OCI-LY3 (cell line): ENCODE data around the gene FOXC1.

Experiments
- H2AFZ ChIP-seq: fragments of 200-600, 300-600 bp; shearing (Covaris generic); 2 replicates; pipeline ENCODE4 v1.6.0; 2014; ENCODE audit warnings: antibody characterized with exemption, low read depth, low read length
- H3K27ac ChIP-seq: fragments of 200-600, 300-600 bp; sonication (generic); 2 replicates; pipeline ENCODE4 v1.5.1; 2014; ENCODE audit warnings: mild to moderate bottlenecking, low read length, moderate library complexity, mixed read lengths
- H3K27me3 ChIP-seq: fragments of 200-600, 300-600 bp; sonication (generic); 2 replicates; pipeline ENCODE4 v1.6.1; 2014; ENCODE audit warnings: low read depth, low read length, mixed read lengths
- H3K36me3 ChIP-seq: fragments of 200-600, 300-600 bp; sonication (generic); replicated peaks from 2 replicates; pipeline ENCODE3; 2014; ENCODE audit warnings: low read depth, low read length, mixed read lengths
- H3K4me1 ChIP-seq: fragments of 300-600, 200-600 bp; sonication (generic); 2 replicates; pipeline ENCODE4 v1.6.1; 2014; ENCODE audit warnings: low read length, mixed read lengths
- H3K4me2 ChIP-seq: fragments of 200-600, 300-600 bp; sonication (generic); 2 replicates; pipeline ENCODE4 v1.6.1; 2014; ENCODE audit warnings: low read length, mixed read lengths
- H3K4me3 ChIP-seq: fragments of 300-600, 200-600 bp; sonication (generic); 2 replicates; pipeline ENCODE4 v1.5.1; 2014; ENCODE audit warnings: antibody characterized with exemption, mild to moderate bottlenecking, low read length, moderate library complexity
- H3K79me2 ChIP-seq: fragments of 300-600, 200-600 bp; shearing (Covaris generic); 2 replicates; pipeline ENCODE4 v1.6.1; 2014; ENCODE audit warnings: mild to moderate bottlenecking, low read length, mixed read lengths
- H3K9ac ChIP-seq: fragments of 300-600, 200-600 bp; shearing (Covaris generic); 2 replicates; pipeline ENCODE4 v1.6.0; 2014; ENCODE audit warnings: mild to moderate bottlenecking, low read length, moderate library complexity
- H3K9me3 ChIP-seq: fragments of 200-600, 300-600 bp; shearing (Covaris generic); 2 replicates; pipeline ENCODE4 v1.6.1; 2014; ENCODE audit warnings: low read length, mixed read lengths; ENCODE audit not compliant: insufficient read depth
- H4K20me1 ChIP-seq: fragments of 200-600, 300-600 bp; sonication (generic); 2 replicates; pipeline ENCODE4 v1.6.1; 2016; ENCODE audit warnings: low read length, mixed read lengths; ENCODE audit not compliant: insufficient read depth
- CTCF ChIP-seq: fragments of 200-600, 300-600 bp; sonication (generic); IDR thresholded peaks from 2 replicates; pipeline ENCODE4 v1.5.1; 2014; ENCODE audit warnings: antibody characterized with exemption, low read length, low read depth
- EZH2phosphoT487 ChIP-seq: fragments of 200-600 bp; shearing (Covaris generic); IDR thresholded peaks from 2 replicates; pipeline ENCODE4 v1.6.1; 2018; ENCODE audit warnings: antibody characterized with exemption, mixed run types, low read depth

The FOXC1 gene

GRCh38 chr6:1576711-1577110, 33.0 kb upstream of the FOXC1 start:
- H3K27me3 ChIP-seq, result no peaks in the 10 kb centered on the region
- no peaks in the 10 kb centered on the region for H3K36me3 ChIP-seq
- no peak overlapping the region for H3K9ac ChIP-seq
- no peaks in the 10 kb centered on the region for H3K9me3 ChIP-seq
- TF ChIP-seq EZH2phosphoT487 (no peak), CTCF (no peak)
- H2AFZ ChIP-seq, result no peak overlapping the region
- no peaks in the 10 kb centered on the region for H4K20me1 ChIP-seq
- H3K79me2 ChIP-seq, result no peaks in the 10 kb centered on the region
- no peak overlapping the region for H3K4me2 ChIP-seq
- no peaks in the 10 kb centered on the region for H3K4me1 ChIP-seq
- no peak overlapping the region for H3K27ac ChIP-seq
- no peak overlapping the region for H3K4me3 ChIP-seq

GRCh38 chr6:1577146-1577680, 32.5 kb upstream of the FOXC1 start:
- no peak for TF ChIP-seq CTCF
- TF ChIP-seq EZH2phosphoT487, result no peak

GRCh38 chr6:1577896-1578745, 31.6 kb upstream of the FOXC1 start:
- Histone ChIP-seq H2AFZ (no peak overlapping the region), H3K9ac (no peak overlapping the region), H3K9me3 (no peaks in the 10 kb centered on the region), H3K27me3 (no peaks in the 10 kb centered on the region), H3K36me3 (no peaks in the 10 kb centered on the region), H3K4me2 (no peak overlapping the region), H3K4me1 (no peaks in the 10 kb centered on the region), H3K79me2 (no peaks in the 10 kb centered on the region), H3K4me3 (no peak overlapping the region), H4K20me1 (no peaks in the 10 kb centered on the region), H3K27ac (no peak overlapping the region)
- no peak for TF ChIP-seq CTCF
- no peak for TF ChIP-seq EZH2phosphoT487

More at GRCh38 chr6:1577146-1577680, 32.5 kb upstream of the FOXC1 start:
- H3K79me2 ChIP-seq, result no peaks in the 10 kb centered on the region
- H3K9me3 ChIP-seq, result no peaks in the 10 kb centered on the region
- H3K27me3 ChIP-seq, result no peaks in the 10 kb centered on the region
- H3K4me1 ChIP-seq, result no peaks in the 10 kb centered on the region
- H2AFZ ChIP-seq, result no peak overlapping the region
- no peak overlapping the region for H3K9ac ChIP-seq
- H3K4me3 ChIP-seq, result no peak overlapping the region
- H3K36me3 ChIP-seq, result no peaks in the 10 kb centered on the region
- no peak overlapping the region for H3K4me2 ChIP-seq
- no peaks in the 10 kb centered on the region for H4K20me1 ChIP-seq
- no peak overlapping the region for H3K27ac ChIP-seq

- Histone ChIP-seq H3K27ac (no peak overlapping the region), H3K9ac (no peak overlapping the region), H3K9me3 (no peaks in the 10 kb centered on the region), H3K79me2 (no peaks in the 10 kb centered on the region), H2AFZ (no peak overlapping the region), H3K4me3 (no peak overlapping the region), H3K27me3 (no peaks in the 10 kb centered on the region), H4K20me1 (no peaks in the 10 kb centered on the region), H3K36me3 (no peaks in the 10 kb centered on the region), H3K4me1 (no peaks in the 10 kb centered on the region), H3K4me2 (no peak overlapping the region)
- TF ChIP-seq CTCF, result no peak
- TF ChIP-seq EZH2phosphoT487, result no peak
Observed at GRCh38 chr6:1579096-1579495, 30.6 kb upstream of the FOXC1 start.
